OCI-LY7 (cell line): Measurements from ENCODE around the gene CDK10. TPM values are rescaled to one million over a fixed set of nuclear protein-coding genes. Genes with fewer than 3 reads are reported as not detected.
A peak's percentile ranks its signal among the peaks of the same experiment; 100 is the strongest.

Source experiments
- BruUV-seq: library from RNA; stranded (reverse); fragments of 400-500 nt; replicated peaks from 2 replicates; lab custom pipeline; 2021; lab: Mats Ljungman, UMichigan
- CTCF ChIA-PET: fragments of 300-600 bp; sonication (Branson Sonifier 250); formaldehyde crosslinking; loops from one replicate; lab custom pipeline; 2022; ENCODE audit warnings: antibody characterized with exemption; ENCODE audit not compliant: unreplicated experiment; lab: Charles Lee
- POLR2A ChIA-PET: fragments of 300-600 bp; sonication (Branson Sonifier 250); formaldehyde crosslinking; loops from one replicate; lab custom pipeline; 2022; ENCODE audit warnings: antibody characterized with exemption; lab: Charles Lee
- DNase-seq: peaks from one replicate; pipeline ENCODE4 v3.0.0-alpha.2; 2015; ENCODE audit warnings: low spot score
- H2AFZ ChIP-seq: fragments of 200-600 bp; sonication (generic), shearing (Covaris generic); 2 replicates; pipeline ENCODE4 v1.6.1; 2014; ENCODE audit warnings: mild to moderate bottlenecking, antibody characterized with exemption, low read length, moderate library complexity
- H3K27ac ChIP-seq: fragments of 200-600 bp; sonication (generic); 2 replicates; pipeline ENCODE4 v1.5.1; 2014; ENCODE audit warnings: mixed run types, low read depth, mild to moderate bottlenecking, moderate library complexity, low read length, inconsistent platforms; ENCODE audit not compliant: poor library complexity, severe bottlenecking
- H3K36me3 ChIP-seq: fragments of 200-600 bp; sonication (generic); 2 replicates; pipeline ENCODE4 v1.6.1; 2014; ENCODE audit warnings: mild to moderate bottlenecking, antibody characterized with exemption, low read length, moderate library complexity, mixed read lengths; ENCODE audit not compliant: insufficient read depth
- H3K4me1 ChIP-seq: fragments of 200-600 bp; sonication (generic); 2 replicates; pipeline ENCODE4 v1.5.1; 2014; ENCODE audit warnings: mild to moderate bottlenecking, low read length; ENCODE audit not compliant: insufficient read depth, poor library complexity, severe bottlenecking
- H3K4me2 ChIP-seq: fragments of 200-600 bp; sonication (generic); 2 replicates; pipeline ENCODE4 v1.6.1; 2014; ENCODE audit warnings: mild to moderate bottlenecking, low read length
- H3K4me3 ChIP-seq: fragments of 200-600 bp; sonication (generic); 2 replicates; pipeline ENCODE4 v1.5.1; 2014; ENCODE audit warnings: mild to moderate bottlenecking, low read depth, low read length; ENCODE audit not compliant: poor library complexity, severe bottlenecking
- H3K79me2 ChIP-seq: fragments of 200-600 bp; sonication (generic); 2 replicates; pipeline ENCODE4 v1.6.1; 2016; ENCODE audit warnings: low read depth, mild to moderate bottlenecking, low read length, moderate library complexity, mixed read lengths; ENCODE audit not compliant: insufficient read depth
- H3K9me2 ChIP-seq: fragments of 200-600 bp; sonication (generic); 2 replicates; pipeline ENCODE4 v1.6.1; 2016; ENCODE audit warnings: mild to moderate bottlenecking, low read length, mixed read lengths; ENCODE audit not compliant: insufficient read depth
- H3K9me3 ChIP-seq: fragments of 200-600 bp; sonication (generic); 2 replicates; pipeline ENCODE4 v1.6.1; 2014; ENCODE audit warnings: mild to moderate bottlenecking, mixed run types, low read length, mixed read lengths
- H4K20me1 ChIP-seq: fragments of 200-600 bp; sonication (generic); 2 replicates; pipeline ENCODE4 v1.6.1; 2014; ENCODE audit warnings: mild to moderate bottlenecking, antibody characterized with exemption, low read length, moderate library complexity, mixed read lengths; ENCODE audit not compliant: insufficient read depth
- CTCF ChIP-seq: fragments of 200-600 bp; sonication (generic); conservative IDR thresholded peaks from 2 replicates; pipeline ENCODE4 v1.5.1; 2014; ENCODE audit warnings: mild to moderate bottlenecking, antibody characterized with exemption, low read length, moderate library complexity, mixed read lengths
- EZH2phosphoT487 ChIP-seq: fragments of 200-600 bp; sonication (generic); IDR thresholded peaks from 2 replicates; pipeline ENCODE4 v1.6.1; 2018; ENCODE audit warnings: low read depth, borderline replicate concordance, mild to moderate bottlenecking, mixed run types, antibody characterized with exemption, low read length, moderate library complexity, mixed read lengths
- intact Hi-C: fragments of 100-400 bp; cut with micrococcal nuclease; formaldehyde crosslinking; loops from one replicate; pipeline ENCODE4 v1.10.0; 2022; ENCODE audit not compliant: unreplicated experiment
- total RNA-seq, 2 experiments: library from RNA; depleted of rRNA in 1 of 2; stranded (reverse); fragments of >200 nt in 1 of 2; shearing (Covaris generic) in 1 of 2; gene quantifications; 2 replicates each; pipeline ENCODE4 v1.2.3, GENCODE V29; 2014 to 2022

CDK10 gene
- total RNA-seq, 2 experiments from 2014 or later, result 98.6 to 130 TPM

GRCh38 chr16:89653656-89654295 lies 32.7 kb upstream of the CDK10 start:
- no peak overlapping the region for H2AFZ ChIP-seq
- H3K9me2 ChIP-seq, result no peaks in the 10 kb centered on the region
- BruUV-seq, result no TSS peak
- TF ChIP-seq EZH2phosphoT487 (no peak), CTCF (no peak)
- POLR2A ChIA-PET, result no interaction called here
- no peaks in the 10 kb centered on the region for H4K20me1 ChIP-seq
- no peak overlapping the region for H3K27ac ChIP-seq
- peaks cover 11% of the 10 kb centered on the region for H3K4me1 ChIP-seq
- no peaks in the 10 kb centered on the region for H3K9me3 ChIP-seq
- H3K79me2 ChIP-seq, result peaks cover 26% of the 10 kb centered on the region
- no peak overlapping the region for H3K4me2 ChIP-seq
- H3K36me3 ChIP-seq, result peaks cover 34% of the 10 kb centered on the region; the same call in 1 of the 2 replicates
- intact Hi-C loops, result no loop called here
- no peak overlapping the region for H3K4me3 ChIP-seq
- CTCF ChIA-PET, result no interaction called here
- DNase-seq, result no peak

GRCh38 chr16:89655062-89655643 lies 31.3 kb upstream of the CDK10 start:
- no TSS peak for BruUV-seq
- intact Hi-C loops, result loop anchor here (5.0 kb wide), 2 partner anchors 93 to 1003 kb away; partner anchors contain the start of genes CYBA and RPL13
- peaks cover 26% of the 10 kb centered on the region for H3K79me2 ChIP-seq

GRCh38 chr16:89656435-89657121 lies 29.9 kb upstream of the CDK10 start:
- ChIA-PET CTCF (interaction anchor here (0.6 kb wide), 1 partner anchor 85 kb away, joined by 3 read pairs; no protein-coding TSS in a partner anchor), POLR2A (no interaction called here)
- no peak for DNase-seq
- no peak for TF ChIP-seq CTCF
- Histone ChIP-seq H3K4me3 (peak overlapping the region; percentile 98), H3K79me2 (peaks cover 26% of the 10 kb centered on the region), H3K27ac (no peak overlapping the region), H3K9me2 (no peaks in the 10 kb centered on the region), H3K4me1 (peaks cover 13% of the 10 kb centered on the region), H3K36me3 (peaks cover 32% of the 10 kb centered on the region), H2AFZ (no peak overlapping the region), H3K9me3 (no peaks in the 10 kb centered on the region), H3K4me2 (peak overlapping the region; percentile 97), H4K20me1 (no peaks in the 10 kb centered on the region)
- intact Hi-C loops, result loop anchor here (5.0 kb wide), 2 partner anchors 94 to 1004 kb away; partner anchors contain the start of genes CYBA and RPL13
- no TSS peak for BruUV-seq

More at GRCh38 chr16:89655062-89655643, 31.3 kb upstream of the CDK10 start:
- peaks cover 25% of the 10 kb centered on the region; the same call in 1 of the 2 replicates for H3K36me3 ChIP-seq
- H2AFZ ChIP-seq, result no peak overlapping the region
- no peak for DNase-seq
- no peak for TF ChIP-seq EZH2phosphoT487
- CTCF ChIA-PET, result no interaction called here
- H4K20me1 ChIP-seq, result no peaks in the 10 kb centered on the region
- H3K9me2 ChIP-seq, result no peaks in the 10 kb centered on the region
- H3K9me3 ChIP-seq, result no peaks in the 10 kb centered on the region
- POLR2A ChIA-PET, result interaction anchor here (1.1 kb wide), 1 partner anchor 14 kb away, joined by 3 read pairs; no protein-coding TSS in a partner anchor
- no peak overlapping the region for H3K4me2 ChIP-seq
- no peak overlapping the region for H3K27ac ChIP-seq
- peaks cover 13% of the 10 kb centered on the region for H3K4me1 ChIP-seq
- no peak overlapping the region for H3K4me3 ChIP-seq
